ENCODE measurements around the gene BCAS2.
A peak's percentile ranks its signal among the peaks of the same experiment; 100 is the strongest.
"Not testable (repeated sequence)": the region's sequence is repeated elsewhere in the genome, so short reads cannot be mapped to it uniquely, and the experiment has no call there.

The BCAS2 gene

GRCh38 chr1:114581335-114582287, at the start of gene BCAS2:
BCAS2 (minus strand) TSS chr1:114581615; CDS start chr1:114581591, 24 bp downstream.
- DNase-seq (ENCODE audit: low read depth in 2 of 2): peak; percentile 80 to 86

GRCh38 chr1:114627107-114627506, 45.7 kb upstream of the BCAS2 start:
- DNase-seq (ENCODE audit: low read depth in 2 of 2): no peak

GRCh38 chr1:114623364-114623763, 41.9 kb upstream of the BCAS2 start:
- DNase-seq (ENCODE audit: low read depth in 2 of 2): no peak

- DNase-seq (ENCODE audit: low read depth in 2 of 2): no peak
Measured at GRCh38 chr1:114620419-114620818, 39.0 kb upstream of the BCAS2 start.

- DNase-seq (ENCODE audit: low read depth in 2 of 2): no peak
Measured at GRCh38 chr1:114618606-114619005, 37.2 kb upstream of the BCAS2 start.

- DNase-seq (ENCODE audit: low read depth in 2 of 2): no peak
Measured at GRCh38 chr1:114610546-114611245, 29.3 kb upstream of the BCAS2 start.

GRCh38 chr1:114609826-114610225, 28.4 kb upstream of the BCAS2 start:
- DNase-seq (ENCODE audit: low read depth in 2 of 2): no peak

- DNase-seq (ENCODE audit: low read depth in 2 of 2): no peak
Measured at GRCh38 chr1:114609026-114609425, 27.6 kb upstream of the BCAS2 start.

- no peak for DNase-seq (ENCODE audit: low read depth in 2 of 2)
Measured at GRCh38 chr1:114607223-114607622, 25.8 kb upstream of the BCAS2 start.

- DNase-seq (ENCODE audit: low read depth in 2 of 2): no peak
Measured at GRCh38 chr1:114597949-114598348, 16.5 kb upstream of the BCAS2 start.

- DNase-seq (ENCODE audit: low read depth in 2 of 2): no peak
Measured at GRCh38 chr1:114595602-114596001, 14.2 kb upstream of the BCAS2 start.

GRCh38 chr1:114594046-114594445, 12.6 kb upstream of the BCAS2 start:
- DNase-seq (ENCODE audit: low read depth in 2 of 2): no peak

- DNase-seq (ENCODE audit: low read depth in 2 of 2): no peak
Measured at GRCh38 chr1:114589122-114589521, 7.7 kb upstream of the BCAS2 start.

GRCh38 chr1:114588196-114588689, 6.8 kb upstream of the BCAS2 start:
- no peak for DNase-seq (ENCODE audit: low read depth in 2 of 2)

- DNase-seq (ENCODE audit: low read depth in 2 of 2): no peak
Measured at GRCh38 chr1:114587203-114587991, 6.0 kb upstream of the BCAS2 start.

- no peak for DNase-seq (ENCODE audit: low read depth in 2 of 2)
Measured at GRCh38 chr1:114586513-114587047, 5.2 kb upstream of the BCAS2 start.

- no peak for DNase-seq (ENCODE audit: low read depth in 2 of 2)
Measured at GRCh38 chr1:114585231-114585630, 3.8 kb upstream of the BCAS2 start.

- no peak for DNase-seq (ENCODE audit: low read depth in 2 of 2)
Measured at GRCh38 chr1:114574365-114574764, 7.0 kb downstream of the BCAS2 start.

GRCh38 chr1:114564141-114564540, 17.3 kb downstream of the BCAS2 start:
- DNase-seq (ENCODE audit: low read depth in 2 of 2): no peak

- DNase-seq (ENCODE audit: low read depth in 2 of 2): not testable (repeated sequence)
Measured at GRCh38 chr1:114562978-114563510, 18.4 kb downstream of the BCAS2 start.

GRCh38 chr1:114561333-114561732, 20.1 kb downstream of the BCAS2 start:
- no peak for DNase-seq (ENCODE audit: low read depth in 2 of 2)

Measured in stimulated activated CD4-positive, alpha-beta T cell treated with anti-CD3 and anti-CD28 coated beads, Interleukin-1b, Interleukin-23, amount 100 ng/mL, for 4 hours (primary cell).